Mesendoderm (in vitro differentiated cells): ENCODE results near the gene HHIPL1.
A peak's percentile ranks its signal among the peaks of the same experiment; 100 is the strongest.

Experiments used
- DNase-seq: peaks from one replicate; pipeline ENCODE4 v3.0.0; 2013
- H2AK5ac ChIP-seq: 2 replicates; pipeline ENCODE4 v1.6.1; 2013; ENCODE audit warnings: low read length, inconsistent platforms
- H2BK120ac ChIP-seq: 2 replicates; pipeline ENCODE4 v1.6.1; 2013; ENCODE audit warnings: low read depth, mild to moderate bottlenecking, low read length, moderate library complexity, mixed read lengths
- H2BK15ac ChIP-seq: replicated peaks from 2 replicates; pipeline ENCODE4 v1.6.1; 2013; ENCODE audit warnings: low read depth, mild to moderate bottlenecking, moderate library complexity
- H2BK5ac ChIP-seq: 2 replicates; pipeline ENCODE4 v1.6.1; 2013; ENCODE audit warnings: low read length, inconsistent platforms
- H3K18ac ChIP-seq: 2 replicates; pipeline ENCODE4 v1.6.1; 2013; ENCODE audit warnings: mild to moderate bottlenecking, low read length, mixed read lengths
- H3K23ac ChIP-seq: one replicate; pipeline ENCODE4 v1.6.1; 2013; ENCODE audit warnings: low read length
- H3K27ac ChIP-seq: 2 replicates; pipeline ENCODE4 v1.5.1; 2013; ENCODE audit warnings: low read depth, mild to moderate bottlenecking, inconsistent platforms, low read length, moderate library complexity
- H3K27me3 ChIP-seq: 2 replicates; pipeline ENCODE4 v1.6.1; 2013; ENCODE audit warnings: low read length, control low read depth, mild to moderate bottlenecking, inconsistent platforms; ENCODE audit not compliant: insufficient read depth, poor library complexity
- H3K36me3 ChIP-seq: 2 replicates; pipeline ENCODE4 v1.6.1; 2013; ENCODE audit warnings: low read length, inconsistent platforms; ENCODE audit not compliant: control insufficient read depth, insufficient read depth
- H3K4ac ChIP-seq: one replicate; pipeline ENCODE4 v1.6.1; 2013; ENCODE audit warnings: low read depth, mild to moderate bottlenecking, low read length, moderate library complexity
- H3K4me1 ChIP-seq: 2 replicates; pipeline ENCODE4 v1.6.1; 2013; ENCODE audit warnings: low read depth, low read length, inconsistent platforms; ENCODE audit not compliant: control insufficient read depth
- H3K4me2 ChIP-seq: 2 replicates; pipeline ENCODE4 v1.6.1; 2013; ENCODE audit warnings: low read length
- H3K4me3 ChIP-seq: 2 replicates; pipeline ENCODE4 v1.5.1; 2013; ENCODE audit warnings: mild to moderate bottlenecking, low read length
- H3K56ac ChIP-seq: one replicate; pipeline ENCODE4 v1.6.1; 2013; ENCODE audit warnings: low read length
- H3K79me1 ChIP-seq: 2 replicates; pipeline ENCODE4 v1.6.1; 2013; ENCODE audit warnings: low read length, inconsistent platforms
- H3K79me2 ChIP-seq: 2 replicates; pipeline ENCODE4 v1.6.1; 2013; ENCODE audit warnings: mild to moderate bottlenecking, low read length; ENCODE audit not compliant: control insufficient read depth, insufficient read depth
- H3K9ac ChIP-seq: 2 replicates; pipeline ENCODE4 v1.6.1; 2013; ENCODE audit warnings: low read length, inconsistent platforms
- H4K5ac ChIP-seq: one replicate; pipeline ENCODE4 v1.6.1; 2013; ENCODE audit warnings: low read length
- H4K8ac ChIP-seq: one replicate; pipeline ENCODE4 v1.6.1; 2013; ENCODE audit warnings: low read depth, mild to moderate bottlenecking, control low read depth, low read length, moderate library complexity
- WGBS: extraction: QIAGEN DNeasy Blood & Tissue Kit; methylation state at CpG from one replicate; pipeline ENCODE4 v1.1.7; 2013; ENCODE audit warnings: low lambda C conversion rate, missing lambda C conversion rate; ENCODE audit not compliant: insufficient coverage; ENCODE audit errors: extremely low coverage; 5-methylcytosine and 5-hydroxymethylcytosine counted together

The HHIPL1 gene

DNA sequence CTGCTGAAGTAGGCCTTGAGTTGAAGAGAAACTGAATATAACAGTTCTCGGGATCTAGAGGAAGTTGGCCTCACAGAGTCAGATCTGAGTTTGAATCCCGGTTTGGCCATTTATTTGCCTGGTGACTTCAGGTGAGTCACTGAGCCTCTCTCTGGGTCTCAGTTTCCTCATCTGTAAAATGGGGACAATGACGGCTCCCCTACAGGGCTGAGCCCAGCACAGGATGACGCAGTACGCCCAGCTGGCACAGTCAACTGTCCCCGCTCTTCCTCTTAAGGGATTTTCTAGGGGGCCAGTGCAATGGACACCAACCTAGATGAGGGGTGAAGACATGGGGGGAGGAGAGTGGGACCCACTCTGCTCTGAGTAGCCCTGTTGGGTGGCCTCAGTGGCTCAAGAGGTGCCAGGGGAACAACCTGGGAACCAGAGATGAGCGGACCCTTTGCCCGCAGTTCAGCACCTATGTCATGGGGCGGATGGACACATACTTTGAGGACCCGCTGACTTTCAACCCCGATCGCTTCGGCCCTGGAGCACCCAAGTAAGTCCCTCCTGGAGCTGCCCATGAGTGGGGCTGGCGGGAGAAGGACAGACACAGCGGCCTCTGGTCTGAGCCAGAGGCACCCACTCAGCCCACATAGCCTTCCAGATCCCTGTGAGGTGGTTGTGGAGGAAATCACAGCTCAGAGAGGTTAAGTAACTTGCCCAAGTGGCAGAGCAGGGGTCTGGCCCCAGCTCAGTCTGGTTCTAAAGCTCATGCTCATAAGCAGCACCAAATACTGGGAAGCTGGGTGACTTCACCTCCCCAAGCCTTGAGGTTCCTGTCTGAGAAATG, 80.2 kb downstream of the HHIPL1 start:
- H4K8ac ChIP-seq, result no peak overlapping the region
- no peaks in the 10 kb centered on the region for H3K36me3 ChIP-seq
- H3K18ac ChIP-seq, result no peak overlapping the region
- no peaks in the 10 kb centered on the region for H3K4me1 ChIP-seq
- no peaks in the 10 kb centered on the region for H3K79me2 ChIP-seq
- no peak overlapping the region for H2BK120ac ChIP-seq
- no peak overlapping the region for H2BK15ac ChIP-seq
- H3K9ac ChIP-seq, result no peak overlapping the region
- H3K27me3 ChIP-seq, result no peaks in the 10 kb centered on the region
- no peak overlapping the region for H4K5ac ChIP-seq
- no peak overlapping the region for H3K4me2 ChIP-seq
- no peak overlapping the region for H2AK5ac ChIP-seq
- H3K79me1 ChIP-seq, result no peaks in the 10 kb centered on the region
- no peak overlapping the region for H3K4me3 ChIP-seq
- H3K23ac ChIP-seq, result no peak overlapping the region
- no CpG with 5 or more reads among the region's 15 CpGs for WGBS
- no peak overlapping the region for H3K4ac ChIP-seq
- no peak for DNase-seq
- H3K27ac ChIP-seq, result no peak overlapping the region
- no peak overlapping the region for H2BK5ac ChIP-seq
- H3K56ac ChIP-seq, result no peak overlapping the region

DNA sequence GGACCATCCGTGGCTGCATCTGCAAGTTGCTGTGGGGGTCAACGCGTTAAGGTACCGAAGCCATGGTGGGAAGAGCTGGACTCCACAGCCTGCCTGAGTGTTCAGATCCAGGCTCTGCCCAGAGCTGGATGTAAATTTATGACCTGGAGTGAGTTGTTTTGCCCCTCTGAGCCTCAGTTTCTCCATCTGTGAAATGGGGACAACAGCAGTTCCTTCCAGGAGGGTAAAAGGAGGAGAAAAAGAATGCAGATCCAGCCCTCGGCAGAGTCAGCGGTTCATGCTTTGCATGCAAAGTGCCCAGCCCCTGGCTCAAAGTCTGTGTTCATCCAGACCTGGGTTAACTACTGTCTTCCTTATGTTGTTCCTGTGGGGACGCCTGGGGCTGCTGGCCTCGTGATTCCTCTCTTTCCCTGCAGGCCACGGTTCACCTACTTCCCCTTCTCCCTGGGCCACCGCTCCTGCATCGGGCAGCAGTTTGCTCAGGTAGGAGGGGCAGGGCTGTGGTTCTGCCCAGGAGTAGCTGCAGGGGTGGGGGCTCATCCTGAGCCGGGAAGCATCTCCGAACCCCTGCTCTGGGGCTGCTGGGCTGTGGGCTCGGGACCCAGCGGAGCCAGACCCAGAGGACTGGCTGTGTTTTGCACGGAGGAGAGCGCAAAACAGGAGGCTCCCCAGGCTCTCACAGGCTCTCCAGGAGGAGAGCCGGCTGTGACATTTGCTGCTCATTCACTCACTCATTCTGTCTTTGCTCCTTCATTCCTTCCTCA, 81.0 kb downstream of the HHIPL1 start:
- Histone ChIP-seq H4K5ac (no peak overlapping the region), H3K9ac (no peak overlapping the region), H3K4me1 (peaks cover 2% of the 10 kb centered on the region), H3K4me2 (no peak overlapping the region), H4K8ac (no peak overlapping the region), H3K56ac (no peak overlapping the region), H3K27ac (no peak overlapping the region), H2BK120ac (no peak overlapping the region), H3K36me3 (no peaks in the 10 kb centered on the region), H3K18ac (no peak overlapping the region), H3K4ac (no peak overlapping the region), H3K79me2 (no peaks in the 10 kb centered on the region), H2AK5ac (no peak overlapping the region), H3K23ac (no peak overlapping the region), H3K4me3 (no peak overlapping the region), H2BK5ac (no peak overlapping the region), H3K27me3 (no peaks in the 10 kb centered on the region), H3K79me1 (no peaks in the 10 kb centered on the region), H2BK15ac (no peak overlapping the region)
- DNase-seq, result peak; percentile 20
- no CpG with 5 or more reads among the region's 18 CpGs for WGBS

DNA sequence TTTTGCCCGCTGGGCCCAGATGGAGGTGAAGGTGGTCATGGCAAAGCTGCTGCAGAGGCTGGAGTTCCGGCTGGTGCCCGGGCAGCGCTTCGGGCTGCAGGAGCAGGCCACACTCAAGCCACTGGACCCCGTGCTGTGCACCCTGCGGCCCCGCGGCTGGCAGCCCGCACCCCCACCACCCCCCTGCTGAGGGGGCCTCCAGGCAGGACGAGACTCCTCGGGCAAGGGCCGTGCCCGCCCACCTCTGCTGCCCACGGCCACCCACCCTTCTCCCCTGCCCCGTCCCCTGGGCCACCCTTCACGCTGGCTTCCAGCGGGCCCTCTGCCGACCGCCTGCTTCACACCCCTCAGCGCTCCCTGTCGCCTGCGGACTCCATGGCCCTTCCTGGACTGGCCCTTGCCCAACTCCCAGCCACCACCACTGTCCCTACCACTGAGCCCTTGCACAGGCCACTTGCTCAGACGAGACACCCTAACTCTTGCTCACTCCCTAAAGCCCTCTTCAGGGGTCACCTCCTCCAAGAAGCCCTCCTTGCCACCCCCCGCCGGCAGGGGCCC, 81.7 kb downstream of the HHIPL1 start:
- WGBS, result no CpG with 5 or more reads among the region's 26 CpGs
- no peak overlapping the region for H2BK15ac ChIP-seq
- H3K27me3 ChIP-seq, result no peaks in the 10 kb centered on the region
- no peak overlapping the region for H2AK5ac ChIP-seq
- no peak overlapping the region for H2BK5ac ChIP-seq
- H3K4me1 ChIP-seq, result peaks cover 2% of the 10 kb centered on the region
- H3K18ac ChIP-seq, result no peak overlapping the region
- H3K4me2 ChIP-seq, result no peak overlapping the region
- no peak overlapping the region for H3K27ac ChIP-seq
- H3K36me3 ChIP-seq, result no peaks in the 10 kb centered on the region
- H3K4ac ChIP-seq, result no peak overlapping the region
- no peak overlapping the region for H4K5ac ChIP-seq
- no peak overlapping the region for H3K23ac ChIP-seq
- no peaks in the 10 kb centered on the region for H3K79me2 ChIP-seq
- no peak overlapping the region for H4K8ac ChIP-seq
- H2BK120ac ChIP-seq, result no peak overlapping the region
- no peaks in the 10 kb centered on the region for H3K79me1 ChIP-seq
- H3K56ac ChIP-seq, result no peak overlapping the region
- DNase-seq, result no peak
- H3K4me3 ChIP-seq, result no peak overlapping the region
- no peak overlapping the region for H3K9ac ChIP-seq

DNA sequence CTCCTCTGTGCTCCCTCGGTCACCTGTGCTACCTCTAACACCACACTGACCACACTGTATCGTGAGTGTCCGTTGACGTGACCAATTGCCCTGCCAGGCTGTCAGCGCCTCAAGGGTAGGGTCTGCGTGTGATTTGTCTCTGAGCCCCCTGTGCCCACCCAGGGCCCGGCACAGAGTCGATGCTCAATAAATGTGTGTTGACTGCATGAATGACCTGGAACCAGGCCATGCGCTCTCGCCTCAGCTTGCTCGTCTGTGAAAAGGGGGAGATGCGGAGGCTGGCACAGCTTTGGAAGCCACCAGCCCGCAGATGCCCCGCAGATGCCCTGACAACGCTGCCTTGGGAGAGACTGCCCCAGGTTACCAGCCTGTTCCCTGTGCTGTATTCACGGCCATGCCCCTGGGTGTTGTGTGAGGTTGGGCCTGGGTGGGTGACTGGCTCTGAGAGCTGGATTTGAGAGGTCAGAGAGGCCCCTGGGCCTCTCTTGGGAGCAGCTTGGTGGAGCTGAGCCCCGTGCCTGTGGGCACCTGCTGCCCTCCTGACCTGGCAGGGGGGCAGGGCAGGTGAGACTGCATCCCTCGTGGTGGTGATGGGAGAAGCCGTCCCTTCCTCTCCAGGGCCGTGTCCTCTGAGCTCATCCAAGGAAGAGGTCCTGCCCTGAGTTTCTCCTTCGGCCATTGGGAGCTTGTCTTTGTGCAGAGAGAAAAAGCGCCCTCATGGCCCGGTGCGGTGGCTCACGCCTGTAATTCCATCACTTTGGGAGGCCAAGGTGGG, 82.4 kb downstream of the HHIPL1 start:
- H3K79me1 ChIP-seq, result no peaks in the 10 kb centered on the region
- no peak overlapping the region for H2AK5ac ChIP-seq
- no peaks in the 10 kb centered on the region for H3K27me3 ChIP-seq
- no peak for DNase-seq
- H3K36me3 ChIP-seq, result no peaks in the 10 kb centered on the region
- no peak overlapping the region for H2BK5ac ChIP-seq
- no peak overlapping the region for H3K18ac ChIP-seq
- no peak overlapping the region for H4K8ac ChIP-seq
- peaks cover 2% of the 10 kb centered on the region for H3K4me1 ChIP-seq
- no peak overlapping the region for H3K4me3 ChIP-seq
- H3K4me2 ChIP-seq, result no peak overlapping the region
- WGBS, result no CpG with 5 or more reads among the region's 25 CpGs
- no peak overlapping the region for H3K27ac ChIP-seq
- no peak overlapping the region for H3K23ac ChIP-seq
- H3K9ac ChIP-seq, result no peak overlapping the region
- no peak overlapping the region for H3K56ac ChIP-seq
- no peak overlapping the region for H4K5ac ChIP-seq
- H2BK15ac ChIP-seq, result no peak overlapping the region
- H3K79me2 ChIP-seq, result no peaks in the 10 kb centered on the region
- H3K4ac ChIP-seq, result no peak overlapping the region
- H2BK120ac ChIP-seq, result no peak overlapping the region

DNA sequence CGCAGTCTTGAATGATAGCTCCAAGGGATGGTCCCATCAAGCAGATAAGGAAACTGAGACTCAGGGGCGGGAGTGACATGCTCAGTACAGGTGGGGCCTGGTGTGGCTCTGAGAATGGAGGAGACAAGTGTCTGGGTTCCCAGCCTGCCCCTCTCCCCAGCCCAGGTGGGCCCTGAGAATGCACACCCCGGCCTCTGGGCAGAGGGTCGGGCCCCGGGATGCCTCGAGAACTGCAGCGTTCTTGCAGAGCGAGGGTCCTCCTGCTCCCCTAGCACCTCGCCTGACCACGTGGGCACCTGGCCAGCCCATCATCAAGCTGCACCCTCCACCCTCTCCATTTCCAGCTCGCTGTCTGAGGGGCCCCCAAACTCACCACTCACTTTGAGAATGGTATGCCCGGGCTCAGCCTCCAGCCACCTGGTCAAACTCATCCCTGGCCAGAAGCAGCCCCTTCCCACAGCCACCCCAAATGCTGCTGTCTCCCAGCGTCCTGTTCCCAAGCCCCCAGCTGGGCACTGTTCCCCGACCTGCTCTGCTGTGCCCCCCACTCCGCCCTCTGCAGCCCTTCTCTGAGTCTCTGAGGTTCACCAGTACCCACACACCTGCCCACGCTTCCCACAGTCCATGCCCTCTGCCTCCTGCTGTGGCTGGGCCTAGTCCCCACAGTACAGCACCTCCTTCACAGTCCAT, 83.4 kb downstream of the HHIPL1 start:
- H2BK120ac ChIP-seq, result no peak overlapping the region
- no peak overlapping the region for H3K4me2 ChIP-seq
- H3K27ac ChIP-seq, result no peak overlapping the region
- no peaks in the 10 kb centered on the region for H3K36me3 ChIP-seq
- no peak overlapping the region for H3K9ac ChIP-seq
- H3K56ac ChIP-seq, result no peak overlapping the region
- no peak overlapping the region for H3K23ac ChIP-seq
- H3K79me2 ChIP-seq, result no peaks in the 10 kb centered on the region
- WGBS, result no CpG with 5 or more reads among the region's 16 CpGs
- peaks cover 2% of the 10 kb centered on the region for H3K4me1 ChIP-seq
- no peaks in the 10 kb centered on the region for H3K79me1 ChIP-seq
- H2BK5ac ChIP-seq, result no peak overlapping the region
- DNase-seq, result no peak
- H3K27me3 ChIP-seq, result no peaks in the 10 kb centered on the region
- no peak overlapping the region for H2BK15ac ChIP-seq
- no peak overlapping the region for H2AK5ac ChIP-seq
- H4K8ac ChIP-seq, result no peak overlapping the region
- H3K4ac ChIP-seq, result no peak overlapping the region
- no peak overlapping the region for H3K4me3 ChIP-seq
- H3K18ac ChIP-seq, result no peak overlapping the region
- no peak overlapping the region for H4K5ac ChIP-seq
